GM18907 (cell line): Measurements from ENCODE around the gene APOA5.

Source experiments
- ATAC-seq: cut with Tn5 transposase; IDR thresholded peaks from one replicate; pipeline ENCODE4 v1.9.1; 2021; ENCODE audit warnings: mild to moderate bottlenecking, moderate library complexity; ENCODE audit not compliant: unreplicated experiment

APOA5 gene

GRCh38 chr11:116828632-116829524 lies 37.2 kb upstream of the APOA5 start:
- no peak for ATAC-seq

GRCh38 chr11:116827461-116827860 lies 35.8 kb upstream of the APOA5 start:
- no peak for ATAC-seq

GRCh38 chr11:116826751-116827431 lies 35.2 kb upstream of the APOA5 start:
- ATAC-seq, result no peak

- no peak for ATAC-seq
Measured at GRCh38 chr11:116825854-116826750, 34.4 kb upstream of the APOA5 start.

GRCh38 chr11:116825434-116825833 lies 33.8 kb upstream of the APOA5 start:
- ATAC-seq, result no peak

GRCh38 chr11:116823031-116823843 lies 31.6 kb upstream of the APOA5 start, which contains the start of gene APOA4:
Gene APOA4, minus strand, starts transcription at chr11:116823304. Its CDS starts 113 bp downstream, at chr11:116823191.
- no peak for ATAC-seq

- no peak for ATAC-seq
Measured at GRCh38 chr11:116822575-116822974, 30.9 kb upstream of the APOA5 start.

GRCh38 chr11:116821050-116821918 lies 29.6 kb upstream of the APOA5 start:
- ATAC-seq, result no peak

- no peak for ATAC-seq
Measured at GRCh38 chr11:116819049-116819448, 27.4 kb upstream of the APOA5 start.

GRCh38 chr11:116814502-116814901 lies 22.8 kb upstream of the APOA5 start:
- no peak for ATAC-seq

GRCh38 chr11:116813781-116814471 lies 22.2 kb upstream of the APOA5 start:
- no peak for ATAC-seq

GRCh38 chr11:116813170-116813569 lies 21.5 kb upstream of the APOA5 start:
- no peak for ATAC-seq

- no peak for ATAC-seq
Measured at GRCh38 chr11:116812109-116812508, 20.4 kb upstream of the APOA5 start.

GRCh38 chr11:116811194-116811593 lies 19.5 kb upstream of the APOA5 start:
- no peak for ATAC-seq

- no peak for ATAC-seq
Measured at GRCh38 chr11:116808262-116809175, 16.8 kb upstream of the APOA5 start.

GRCh38 chr11:116807601-116808261 lies 16.1 kb upstream of the APOA5 start:
- no peak for ATAC-seq

- no peak for ATAC-seq
Measured at GRCh38 chr11:116804001-116804400, 12.3 kb upstream of the APOA5 start.
